HG03097 (cell line): ENCODE results near the gene MACROD1.

Experiments used
- ATAC-seq: cut with Tn5 transposase; IDR thresholded peaks from one replicate; pipeline ENCODE4 v1.9.1; 2021; ENCODE audit not compliant: unreplicated experiment, low FRiP score

MACROD1 gene

GRCh38 chr11:64005691-64006090 is 160.2 kb downstream of the MACROD1 start:
- no peak for ATAC-seq

GRCh38 chr11:64004590-64004984 is 161.3 kb downstream of the MACROD1 start:
- ATAC-seq = no peak

- no peak for ATAC-seq
Observed at GRCh38 chr11:64003807-64004589, 161.9 kb downstream of the MACROD1 start.

GRCh38 chr11:64001484-64002420 is 164.2 kb downstream of the MACROD1 start:
- ATAC-seq = no peak

- no peak for ATAC-seq
Observed at GRCh38 chr11:64000740-64001483, 165.0 kb downstream of the MACROD1 start.

GRCh38 chr11:64000026-64000739 is 165.7 kb downstream of the MACROD1 start:
- no peak for ATAC-seq

- no peak for ATAC-seq
Observed at GRCh38 chr11:63999349-64000025, 166.4 kb downstream of the MACROD1 start.

GRCh38 chr11:63998558-63999348 is 167.2 kb downstream of the MACROD1 start:
- ATAC-seq = no peak

- ATAC-seq = no peak
Observed at GRCh38 chr11:63997801-63998337, 168.0 kb downstream of the MACROD1 start.

GRCh38 chr11:63997104-63997700 is 168.7 kb downstream of the MACROD1 start:
- no peak for ATAC-seq

GRCh38 chr11:63996512-63996911 is 169.4 kb downstream of the MACROD1 start:
- ATAC-seq = no peak

- no peak for ATAC-seq
Observed at GRCh38 chr11:63993993-63994392, 171.9 kb downstream of the MACROD1 start.

GRCh38 chr11:63993100-63993499 is 172.8 kb downstream of the MACROD1 start:
- ATAC-seq = no peak

GRCh38 chr11:63991558-63991957 is 174.4 kb downstream of the MACROD1 start:
- ATAC-seq = no peak

- no peak for ATAC-seq
Observed at GRCh38 chr11:63986932-63987513, 178.9 kb downstream of the MACROD1 start.

- peak; percentile 60 for ATAC-seq
Observed at GRCh38 chr11:63986156-63986931, 179.6 kb downstream of the MACROD1 start, which contains the start of gene OTUB1. TSS of gene OTUB1 (plus strand) at chr11:63986438. CDS start at chr11:63986457, 19 bp downstream.

- ATAC-seq = peak; percentile 28
Observed at GRCh38 chr11:63985812-63986155, 180.1 kb downstream of the MACROD1 start.
